NCI-H69 (cell line): ENCODE measurements around the gene PTPN12.

Experiments used
- DNase-seq: peaks from one replicate; lab custom pipeline; 2025; lab: John Stamatoyannopoulos, UW

The PTPN12 gene

DNA sequence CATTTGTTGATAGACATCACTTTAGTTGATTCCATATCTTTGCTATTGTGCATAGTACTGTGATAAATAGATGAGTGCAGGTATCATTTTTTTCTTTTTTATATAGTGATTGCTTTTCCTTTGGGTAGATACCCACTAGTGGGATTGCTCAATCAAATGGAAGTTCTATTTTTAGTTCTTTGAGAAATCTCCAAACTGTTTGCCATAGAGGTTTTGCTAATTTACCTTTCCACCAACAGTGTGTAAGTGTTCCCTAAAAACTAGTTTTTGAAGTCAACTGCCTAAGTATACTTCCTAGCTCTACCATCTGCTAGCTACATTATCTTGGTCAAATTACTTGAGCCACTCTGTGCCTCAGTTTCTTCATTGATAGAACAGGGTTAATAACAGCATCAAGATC lies 127.6 kb downstream of the PTPN12 start:
- no peak for DNase-seq

DNA sequence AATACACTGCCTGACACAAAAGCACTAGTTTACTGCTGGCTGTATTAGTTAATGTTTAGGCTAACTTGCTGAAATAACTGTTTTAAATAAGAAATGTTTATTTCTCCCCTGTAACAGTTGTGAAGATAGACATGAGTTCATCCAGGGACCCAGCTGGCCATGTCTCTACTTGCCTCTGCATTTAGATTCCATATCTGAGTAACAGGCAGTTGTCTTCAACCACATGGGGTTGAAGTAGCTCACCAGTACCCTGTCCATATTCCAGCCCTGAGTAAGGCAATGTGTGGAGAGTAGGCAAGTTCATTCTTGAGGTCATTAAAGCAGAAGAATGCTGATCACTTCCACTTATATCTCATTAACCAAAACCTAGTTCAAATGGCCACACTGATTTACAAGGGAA lies 128.1 kb downstream of the PTPN12 start:
- no peak for DNase-seq

DNA sequence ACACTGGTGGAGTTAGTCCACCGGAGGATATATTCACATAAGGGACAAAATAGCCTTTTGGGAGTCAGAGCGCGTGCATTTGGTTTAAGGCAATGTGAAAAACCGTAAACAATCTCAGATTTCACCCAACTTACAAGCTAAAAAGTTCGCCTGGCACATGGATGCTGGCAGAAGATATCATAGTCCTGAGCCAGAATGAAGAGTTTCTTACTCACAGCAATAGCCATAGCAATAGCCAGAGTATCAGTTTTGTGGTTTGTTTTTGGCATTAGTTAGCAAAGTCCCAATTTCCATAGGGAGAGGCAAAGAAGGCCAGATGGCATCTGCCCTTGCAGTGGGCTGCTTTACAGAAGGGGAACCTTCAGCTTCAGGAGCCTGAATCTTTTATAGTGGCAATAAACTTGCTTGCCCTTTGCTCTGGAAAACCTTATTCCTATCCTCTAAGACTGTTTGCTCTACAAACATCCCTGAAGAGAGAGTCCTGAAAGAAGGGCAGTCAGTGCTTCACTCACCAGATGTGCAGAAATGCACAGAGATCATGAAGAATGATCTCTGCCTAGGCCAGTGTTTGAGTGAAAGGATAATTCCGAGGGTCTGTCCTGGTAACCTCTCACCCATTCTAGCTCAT lies 130.5 kb downstream of the PTPN12 start:
- DNase-seq: peak; percentile 31

DNA sequence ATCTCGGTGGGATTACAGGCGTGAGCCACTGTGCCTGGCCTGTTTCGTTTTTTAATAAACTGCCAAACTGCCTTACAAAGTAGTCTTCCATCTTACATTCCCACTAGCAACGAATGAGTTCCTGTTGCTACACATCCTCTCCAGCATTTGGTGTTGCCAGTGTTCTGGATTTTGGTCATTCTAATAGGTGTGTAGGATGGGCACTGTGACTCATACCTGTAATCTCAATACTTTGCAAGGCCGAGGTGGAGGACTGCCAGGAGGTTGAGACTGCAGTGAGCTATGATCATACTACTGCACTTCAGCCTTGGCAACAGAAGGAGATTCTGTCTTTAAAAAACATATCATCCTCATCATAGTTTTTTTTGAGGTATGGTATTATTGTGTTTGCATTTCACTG lies 137.8 kb downstream of the PTPN12 start:
- DNase-seq: peak; percentile 30

DNA sequence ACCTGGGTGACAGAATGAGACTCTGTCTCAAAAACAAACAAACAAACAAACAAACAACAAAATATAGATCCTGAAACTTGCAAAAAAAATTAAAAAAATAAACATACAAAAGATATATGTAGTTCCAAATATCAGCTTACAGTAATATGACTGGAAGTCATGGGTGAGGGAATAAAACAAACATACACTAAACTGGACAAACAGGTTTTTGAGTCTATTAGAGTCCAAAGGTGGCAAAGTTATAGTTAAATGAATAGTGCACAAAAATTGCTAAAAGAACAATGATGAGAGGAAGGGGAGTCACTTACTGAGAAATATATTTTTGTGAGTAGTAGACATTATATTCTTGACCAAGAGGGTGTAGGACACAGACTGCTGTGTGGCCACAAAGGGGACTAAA lies 142.5 kb downstream of the PTPN12 start:
- DNase-seq: no peak

DNA sequence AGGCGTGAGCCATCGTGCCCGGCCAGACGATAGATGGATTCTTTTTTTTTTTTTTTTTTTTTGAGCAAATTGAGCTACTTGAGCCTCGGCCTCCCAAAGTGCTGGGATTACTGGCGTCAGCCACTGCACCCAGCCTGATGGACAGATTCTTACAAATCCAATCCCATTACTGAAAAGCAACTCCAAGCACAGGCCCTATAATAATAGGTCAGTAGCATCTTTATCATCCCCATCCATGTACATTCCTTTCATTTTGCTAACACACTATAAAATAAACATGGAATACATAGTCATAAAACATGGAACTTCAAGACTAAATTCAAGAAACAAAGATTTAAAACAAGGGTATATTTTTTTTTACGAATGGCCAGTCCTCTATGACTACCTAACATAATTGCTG lies 143.2 kb downstream of the PTPN12 start:
- DNase-seq: no peak

DNA sequence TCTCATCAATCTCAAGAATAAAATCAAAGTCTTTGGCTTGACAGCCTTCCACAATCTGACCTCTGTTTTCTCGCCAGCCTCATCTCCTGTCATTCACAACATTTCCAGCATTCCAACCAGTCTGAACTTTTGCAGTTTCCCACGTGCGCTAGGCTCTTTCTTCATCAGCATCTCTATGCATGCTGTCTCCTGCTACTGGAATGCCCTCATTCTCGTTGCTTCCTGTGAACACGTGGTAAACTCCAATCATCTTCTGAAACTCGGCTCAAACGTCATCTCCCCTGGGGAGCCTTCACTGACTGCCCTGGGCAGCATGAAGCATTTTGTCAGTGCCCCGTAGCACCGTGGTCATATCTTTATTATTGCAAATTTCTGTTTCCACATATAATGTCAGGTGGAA lies 146.9 kb downstream of the PTPN12 start:
- DNase-seq: no peak

DNA sequence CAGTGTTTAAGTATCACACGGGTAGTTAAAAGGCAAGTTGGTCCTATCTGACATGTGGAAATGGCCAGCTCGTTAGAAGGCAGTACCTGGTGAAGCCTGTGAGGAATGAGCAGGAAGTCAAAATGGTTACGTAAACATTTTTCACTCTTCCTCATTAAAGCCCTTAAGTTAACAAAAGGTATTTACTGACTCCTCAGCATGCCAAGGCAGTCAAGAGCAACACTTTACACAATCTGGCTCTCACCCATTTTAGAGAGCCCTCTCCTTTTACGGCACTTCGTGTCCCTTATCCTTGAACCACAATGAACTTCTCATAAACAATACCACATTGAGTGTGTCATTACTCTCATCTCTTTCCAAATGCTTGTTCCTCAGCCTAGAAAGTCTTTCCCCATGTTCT lies 148.1 kb downstream of the PTPN12 start:
- peak; percentile 80 for DNase-seq

DNA sequence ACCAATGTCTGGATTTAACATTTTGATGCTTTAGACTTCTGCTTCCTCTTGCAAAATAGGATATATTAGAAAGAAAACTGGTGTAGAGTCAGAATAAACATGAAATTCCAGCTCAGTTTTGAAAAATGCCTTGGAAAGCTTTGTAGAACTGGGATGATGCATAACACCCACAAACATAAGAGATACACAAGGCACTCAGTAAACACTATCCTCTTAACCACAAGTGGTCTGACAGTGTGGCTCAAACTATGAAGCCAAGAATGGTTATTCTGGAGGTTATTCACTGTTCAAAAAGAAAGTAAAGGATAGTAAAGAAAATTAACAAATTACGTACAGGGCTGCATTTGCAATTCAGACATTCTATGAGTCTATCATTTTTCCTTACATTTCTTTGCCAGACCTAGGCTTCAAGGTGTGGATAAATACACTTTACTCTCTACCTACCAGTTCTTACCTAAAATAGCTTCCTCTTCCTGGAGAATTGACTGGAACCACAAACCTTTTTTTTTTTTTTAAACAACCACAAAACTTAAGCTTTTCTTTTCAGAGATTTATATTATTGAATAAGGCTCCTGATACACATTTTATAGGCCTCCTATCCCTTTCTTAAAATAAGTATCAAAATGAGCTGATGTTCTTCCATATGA lies 150.1 kb downstream of the PTPN12 start:
- no peak for DNase-seq

DNA sequence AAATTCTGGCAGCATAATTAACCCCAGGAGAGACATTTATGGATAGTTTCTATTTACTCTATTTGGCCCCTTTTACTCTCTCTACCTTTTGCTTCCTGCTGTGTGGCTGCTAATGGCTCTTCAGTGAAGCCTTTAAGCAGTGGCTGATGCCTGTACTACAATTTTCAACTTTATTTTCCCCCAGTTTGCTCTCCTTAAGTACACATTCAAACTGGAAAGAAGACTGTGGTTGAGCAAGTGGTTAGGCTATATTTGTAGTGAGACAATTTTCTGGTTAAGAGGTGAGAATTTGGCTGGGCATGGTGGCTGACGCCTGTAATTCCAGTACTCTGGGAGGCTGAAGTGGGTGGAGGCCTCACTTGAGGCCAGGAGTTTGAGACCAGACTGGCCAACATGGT lies 150.7 kb downstream of the PTPN12 start:
- DNase-seq: peak; percentile 74
